Thyroid gland (tissue), 4 donors: Measurements from ENCODE around the gene POC1B. TPM values are rescaled to one million over a fixed set of nuclear protein-coding genes. Genes with fewer than 3 reads are reported as not detected.

Experiments
- DNase-seq, 2 donors: peaks; one replicate each; pipeline ENCODE4 v3.0.0-alpha.2; 2019
- H3K27ac ChIP-seq, 3 donors: fragments of 200-600 bp; sonication (generic); 1 replicate in 2 of 3; 2 replicates in 1 of 3; pipeline ENCODE4 v1.5.1; 2016 to 2019; ENCODE audit warnings: mild to moderate bottlenecking in 1 of 3, moderate library complexity in 1 of 3
- H3K27me3 ChIP-seq: fragments of 200-600 bp; sonication (generic); one replicate; pipeline ENCODE4 v1.5.1; 2019
- H3K36me3 ChIP-seq, 2 donors: fragments of 200-600 bp; sonication (generic); one replicate each; pipeline ENCODE4 v1.5.1; 2016 to 2019
- H3K4me1 ChIP-seq, 2 donors: fragments of 200-600 bp; sonication (generic); one replicate each; pipeline ENCODE4 v1.5.1; 2017 to 2019
- H3K4me3 ChIP-seq, 3 donors: fragments of 200-600 bp; sonication (generic); replicated peaks in 1 of 3; 1 replicate in 2 of 3; 2 replicates in 1 of 3; pipeline ENCODE4 v1.5.1; 2016; ENCODE audit warnings: mild to moderate bottlenecking in 1 of 3
- H3K9me3 ChIP-seq: fragments of 200-600 bp; sonication (generic); one replicate; pipeline ENCODE4 v1.5.1; 2017
- POLR2A ChIP-seq, 2 donors: fragments of 450-650 bp; IDR thresholded peaks; one replicate each; pipeline ENCODE4 v1.6.1; 2017; ENCODE audit warnings: antibody characterized with exemption in 2 of 2, mild to moderate bottlenecking in 2 of 2, moderate library complexity in 1 of 2
- WGBS, 2 donors: methylation state at CpG; one replicate each; pipeline ENCODE4 v1.1.5; 2017; 5-methylcytosine and 5-hydroxymethylcytosine counted together
- intact Hi-C: fragments of 100-400 bp; cut with DNase I; formaldehyde crosslinking; loops from one replicate; pipeline ENCODE4 v1.15.1; 2023
- total RNA-seq, 4 donors: library from RNA; depleted of rRNA; stranded (reverse); fragments of >200 nt; gene quantifications; one replicate each; pipeline ENCODE4 v1.2.3, GENCODE V29; 2016
- TF ChIP-seq, protein P1 (sequence below), 6 experiments: fragments of 200-600 bp in 3 of 6; fragments of 450-650 bp in 3 of 6; sonication (generic) in 3 of 6; IDR thresholded peaks; one replicate each; pipeline ENCODE4 v1.5.1; 2016 to 2019; ENCODE audit warnings: antibody characterized with exemption in 6 of 6, mild to moderate bottlenecking in 2 of 6, inconsistent platforms in 1 of 6, moderate library complexity in 1 of 6

POC1B gene
- total RNA-seq, 4 donors from 2014 or later = 21.2 to 38.3 (median 27.2) TPM

DNA sequence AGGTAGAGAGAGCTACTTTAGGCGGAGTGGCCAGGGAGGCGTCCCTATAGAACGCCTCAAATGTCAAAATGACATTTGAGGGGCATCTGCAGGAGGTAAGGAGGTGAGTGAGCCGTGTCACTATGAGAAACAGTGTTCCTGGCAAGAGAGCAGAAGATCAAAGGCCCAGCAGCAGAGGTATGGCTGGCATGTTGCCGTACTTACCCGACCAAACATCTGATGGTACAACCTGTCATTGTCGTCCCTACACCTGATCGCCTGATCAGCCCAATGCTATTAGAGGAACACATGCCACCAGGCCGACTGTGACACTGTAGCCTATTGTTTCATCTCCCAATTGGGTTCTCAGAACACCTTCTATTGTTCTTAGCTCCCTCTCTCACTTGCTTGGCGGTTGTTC lies 33.9 kb upstream of the POC1B start:
- intact Hi-C loops = no loop called here
- WGBS, 2 donors = 93% methylated on average over 10 of the region's 10 CpGs
- no peaks in the 10 kb centered on the region for H3K9me3 ChIP-seq
- H3K4me1 ChIP-seq = no peaks in the 10 kb centered on the region
- no peak for DNase-seq
- no peak overlapping the region for H3K27ac ChIP-seq
- H3K27me3 ChIP-seq = no peaks in the 10 kb centered on the region
- TF ChIP-seq POLR2A (IDR thresholded peaks at IDR 0.05) = no peak
- TF ChIP-seq, protein P1, sequence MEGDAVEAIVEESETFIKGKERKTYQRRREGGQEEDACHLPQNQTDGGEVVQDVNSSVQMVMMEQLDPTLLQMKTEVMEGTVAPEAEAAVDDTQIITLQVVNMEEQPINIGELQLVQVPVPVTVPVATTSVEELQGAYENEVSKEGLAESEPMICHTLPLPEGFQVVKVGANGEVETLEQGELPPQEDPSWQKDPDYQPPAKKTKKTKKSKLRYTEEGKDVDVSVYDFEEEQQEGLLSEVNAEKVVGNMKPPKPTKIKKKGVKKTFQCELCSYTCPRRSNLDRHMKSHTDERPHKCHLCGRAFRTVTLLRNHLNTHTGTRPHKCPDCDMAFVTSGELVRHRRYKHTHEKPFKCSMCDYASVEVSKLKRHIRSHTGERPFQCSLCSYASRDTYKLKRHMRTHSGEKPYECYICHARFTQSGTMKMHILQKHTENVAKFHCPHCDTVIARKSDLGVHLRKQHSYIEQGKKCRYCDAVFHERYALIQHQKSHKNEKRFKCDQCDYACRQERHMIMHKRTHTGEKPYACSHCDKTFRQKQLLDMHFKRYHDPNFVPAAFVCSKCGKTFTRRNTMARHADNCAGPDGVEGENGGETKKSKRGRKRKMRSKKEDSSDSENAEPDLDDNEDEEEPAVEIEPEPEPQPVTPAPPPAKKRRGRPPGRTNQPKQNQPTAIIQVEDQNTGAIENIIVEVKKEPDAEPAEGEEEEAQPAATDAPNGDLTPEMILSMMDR (IDR thresholded peaks at IDR 0.05) = no peak
- no peaks in the 10 kb centered on the region for H3K36me3 ChIP-seq
- H3K4me3 ChIP-seq = no peak overlapping the region

DNA sequence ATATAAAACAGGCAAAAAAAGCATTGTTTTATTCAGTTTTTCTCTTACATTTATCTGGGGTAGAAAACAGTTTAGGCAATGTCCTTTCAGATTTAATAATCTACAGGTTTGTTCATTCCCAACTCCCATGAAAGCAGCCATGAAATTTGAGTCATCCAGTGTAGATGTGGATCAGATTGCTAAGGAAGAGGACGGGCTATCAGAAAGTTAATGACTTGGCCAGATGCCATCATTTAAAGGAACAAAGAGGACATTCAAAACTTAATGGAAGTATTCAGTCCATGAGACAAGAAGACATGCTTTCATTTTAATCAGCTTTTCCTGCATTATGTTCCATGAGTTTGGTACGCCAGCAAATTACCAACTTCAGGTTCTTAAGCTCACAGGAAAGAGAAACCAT lies 31.1 kb upstream of the POC1B start:
- TF ChIP-seq, protein P1 (IDR thresholded peaks at IDR 0.05) = no peak
- no peak for TF ChIP-seq POLR2A (IDR thresholded peaks at IDR 0.05)
- no peaks in the 10 kb centered on the region for H3K4me1 ChIP-seq
- no peak overlapping the region for H3K4me3 ChIP-seq
- no peaks in the 10 kb centered on the region for H3K9me3 ChIP-seq
- no peak overlapping the region for H3K27ac ChIP-seq
- H3K27me3 ChIP-seq = no peaks in the 10 kb centered on the region
- 62 to 74% methylated on average over 2 of the region's 2 CpGs for WGBS, 2 donors
- intact Hi-C loops = no loop called here
- no peaks in the 10 kb centered on the region for H3K36me3 ChIP-seq
- no peak for DNase-seq

DNA sequence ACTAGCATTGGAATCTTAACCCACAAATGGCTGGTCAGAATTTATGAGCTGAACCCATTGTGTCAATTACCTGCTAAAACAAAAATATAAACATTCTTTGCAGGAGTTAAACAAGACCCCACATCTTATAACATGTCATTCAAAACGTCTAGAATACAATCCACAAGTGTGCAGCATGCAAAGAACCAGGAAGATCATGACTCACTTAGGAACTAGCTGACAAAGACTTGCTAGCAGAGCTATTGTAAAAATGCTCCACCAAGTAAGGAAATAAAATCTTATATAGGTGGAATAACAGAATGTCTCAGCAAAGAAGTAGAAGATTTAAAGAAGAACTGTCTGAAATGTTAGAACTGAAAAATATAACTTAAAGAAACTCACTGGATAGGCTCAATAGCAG lies 26.5 kb upstream of the POC1B start:
- DNase-seq = no peak
- no peaks in the 10 kb centered on the region for H3K4me1 ChIP-seq
- H3K27me3 ChIP-seq = no peaks in the 10 kb centered on the region
- 30 to 33% methylated on average over 1 of the region's 1 CpG for WGBS, 2 donors
- H3K36me3 ChIP-seq = no peaks in the 10 kb centered on the region
- intact Hi-C loops = no loop called here
- TF ChIP-seq, protein P1 (IDR thresholded peaks at IDR 0.05) = no peak
- no peak for TF ChIP-seq POLR2A (IDR thresholded peaks at IDR 0.05)
- H3K9me3 ChIP-seq = no peaks in the 10 kb centered on the region
- no peak overlapping the region for H3K4me3 ChIP-seq
- H3K27ac ChIP-seq = no peak overlapping the region

DNA sequence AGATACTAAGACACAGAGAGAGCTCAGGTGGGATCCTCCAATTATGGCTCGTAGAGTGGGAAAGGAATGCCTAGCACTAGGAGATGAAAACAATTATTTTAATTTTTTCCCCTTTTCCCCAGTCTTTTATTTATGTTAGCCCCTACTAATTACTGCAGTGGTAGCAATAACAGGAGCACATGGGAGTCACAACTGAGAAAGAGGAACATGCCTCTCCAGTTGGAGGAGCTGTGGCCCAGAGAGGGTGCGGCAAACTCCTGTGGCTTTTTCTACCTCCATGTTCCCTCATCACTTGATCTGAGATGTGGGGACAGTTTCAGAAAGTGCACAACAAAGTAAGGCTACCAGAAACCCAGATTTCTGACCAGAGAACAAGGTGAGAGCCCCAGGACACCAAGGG lies 25.9 kb upstream of the POC1B start:
- DNase-seq = no peak

DNA sequence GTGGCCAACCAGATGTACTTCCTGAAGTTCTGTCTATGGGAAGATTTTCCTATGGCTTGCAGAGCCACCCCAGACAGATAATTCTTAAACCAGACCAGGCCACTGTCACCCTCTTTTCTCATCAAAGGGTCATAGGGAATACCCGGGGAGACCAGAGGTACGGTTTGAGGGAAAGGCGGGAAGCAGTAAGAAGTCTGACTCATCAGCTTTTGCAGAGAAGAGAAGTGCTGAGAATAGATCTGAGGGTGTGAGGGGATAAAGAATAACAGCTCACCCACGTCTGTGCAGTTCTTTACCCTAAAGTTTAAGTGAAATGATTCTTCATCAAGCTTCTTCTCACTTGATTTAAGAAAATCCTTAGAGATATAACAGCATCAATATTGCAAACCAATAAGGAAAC lies 21.3 kb upstream of the POC1B start:
- TF ChIP-seq, protein P1 (IDR thresholded peaks at IDR 0.05) = no peak
- TF ChIP-seq POLR2A (IDR thresholded peaks at IDR 0.05) = no peak
- intact Hi-C loops = no loop called here
- Histone ChIP-seq H3K4me3 (no peak overlapping the region), H3K27ac (no peak overlapping the region), H3K27me3 (no peaks in the 10 kb centered on the region), H3K9me3 (no peaks in the 10 kb centered on the region), H3K36me3 (no peaks in the 10 kb centered on the region), H3K4me1 (peaks cover 24 to 30% of the 10 kb centered on the region in 2 donors)
- WGBS, 2 donors = 78 to 90% methylated on average over 4 of the region's 4 CpGs
- no peak for DNase-seq

More for the DNA sequence above, 25.9 kb upstream of the POC1B start:
- TF ChIP-seq, protein P1 (IDR thresholded peaks at IDR 0.05) = no peak
- no peak for TF ChIP-seq POLR2A (IDR thresholded peaks at IDR 0.05)
- H3K27me3 ChIP-seq = no peaks in the 10 kb centered on the region
- intact Hi-C loops = no loop called here
- no peaks in the 10 kb centered on the region for H3K36me3 ChIP-seq
- no peaks in the 10 kb centered on the region for H3K9me3 ChIP-seq
- no peak overlapping the region for H3K27ac ChIP-seq
- H3K4me1 ChIP-seq = no peaks in the 10 kb centered on the region
- 93 to 97% methylated on average over 2 of the region's 2 CpGs for WGBS, 2 donors
- H3K4me3 ChIP-seq = no peak overlapping the region
